ENCODE data around the gene ANAPC13. TPM values are rescaled to one million over a fixed set of nuclear protein-coding genes. Genes with fewer than 3 reads are reported as not detected.

ANAPC13 gene
- polyA plus RNA-seq, 1 donor from 2014 or later: 178 TPM

GRCh38 chr3:134441821-134442220 is 44.0 kb downstream of the ANAPC13 start:
- H4K20me1 ChIP-seq (ENCODE audit: insufficient read depth): no peaks in the 10 kb centered on the region
- no peaks in the 10 kb centered on the region for H3K36me3 ChIP-seq (ENCODE audit: insufficient read depth, low read length)
- H3K79me2 ChIP-seq (replicated peaks; ENCODE audit: insufficient read depth, low read length): no peaks in the 10 kb centered on the region
- H3K9me2 ChIP-seq (ENCODE audit: insufficient read depth, low read length): no peaks in the 10 kb centered on the region
- peaks cover 7% of the 10 kb centered on the region for H3K9me3 ChIP-seq (ENCODE audit: low read length)
- H2AFZ ChIP-seq (ENCODE audit: low read depth, low read length): no peak overlapping the region
- TF ChIP-seq MXI1 (conservative IDR thresholded peaks at IDR 0.05; ENCODE audit: poor library complexity, severe bottlenecking): no peak
- TF ChIP-seq POLR2AphosphoS5 (IDR thresholded peaks at IDR 0.05): no peak
- no peak for TF ChIP-seq SMC3 (conservative IDR thresholded peaks at IDR 0.05; ENCODE audit: poor library complexity)
- TF ChIP-seq CTCF (IDR thresholded peaks at IDR 0.05; ENCODE audit: poor library complexity, severe bottlenecking): no peak
- no peak for TF ChIP-seq RAD21 (conservative IDR thresholded peaks at IDR 0.05)
- no peak for TF ChIP-seq EZH2 (IDR thresholded peaks at IDR 0.05; ENCODE audit: borderline replicate concordance, insufficient read depth, low read length, poor library complexity, severe bottlenecking)
- TF ChIP-seq REST (IDR thresholded peaks at IDR 0.05; ENCODE audit: borderline replicate concordance): no peak
- no peak for TF ChIP-seq TAF1 (IDR thresholded peaks at IDR 0.05; ENCODE audit: low read depth)
- no peak for TF ChIP-seq EP300 (conservative IDR thresholded peaks at IDR 0.05; ENCODE audit: poor library complexity, severe bottlenecking)
- no peaks in the 10 kb centered on the region for H3F3A ChIP-seq (ENCODE audit: insufficient read depth, low read length, poor library complexity, severe bottlenecking)
- no peak overlapping the region for H3K9ac ChIP-seq (ENCODE audit: low read length)
- H3K27me3 ChIP-seq (ENCODE audit: insufficient read depth, low read depth, low read length): no peaks in the 10 kb centered on the region
- no peak overlapping the region for H3K4me2 ChIP-seq (ENCODE audit: low read length)
- no peak overlapping the region for H3K27ac ChIP-seq (ENCODE audit: low read length)
- no peak overlapping the region for H3K4me3 ChIP-seq (ENCODE audit: low read length)

DNA sequence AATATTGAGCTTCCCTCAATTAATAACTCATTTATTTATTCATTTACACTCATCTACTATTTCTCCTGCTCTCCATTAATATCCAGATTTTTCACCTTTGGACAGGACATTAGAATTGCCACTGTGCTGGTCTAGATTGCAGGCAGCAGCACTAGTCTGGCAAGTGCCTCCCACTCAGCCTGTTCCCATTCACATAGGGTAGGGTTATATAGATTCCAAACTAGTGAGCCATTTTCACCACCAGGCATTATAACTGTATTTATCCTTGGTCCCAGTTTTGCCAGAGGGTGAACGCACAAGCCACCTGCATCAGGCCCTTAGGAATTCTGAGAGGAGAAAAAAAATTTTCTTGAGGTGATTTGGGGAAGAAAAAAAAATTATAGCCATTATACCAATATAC is 44.5 kb downstream of the ANAPC13 start:
- no peaks in the 10 kb centered on the region for H4K20me1 ChIP-seq (ENCODE audit: insufficient read depth)
- H3K9me3 ChIP-seq (ENCODE audit: low read length): peaks cover 7% of the 10 kb centered on the region
- no peak overlapping the region for H3K9ac ChIP-seq (ENCODE audit: low read length)
- H3F3A ChIP-seq (ENCODE audit: insufficient read depth, low read length, poor library complexity, severe bottlenecking): no peaks in the 10 kb centered on the region
- no peak overlapping the region for H3K4me2 ChIP-seq (ENCODE audit: low read length)
- no peak overlapping the region for H3K4me3 ChIP-seq (ENCODE audit: low read length)
- no peak overlapping the region for H3K27ac ChIP-seq (ENCODE audit: low read length)
- H3K27me3 ChIP-seq (ENCODE audit: insufficient read depth, low read depth, low read length): no peaks in the 10 kb centered on the region
- H2AFZ ChIP-seq (ENCODE audit: low read depth, low read length): no peak overlapping the region
- TF ChIP-seq POLR2AphosphoS5 (IDR thresholded peaks at IDR 0.05) (no peak), MXI1 (conservative IDR thresholded peaks at IDR 0.05; ENCODE audit: poor library complexity, severe bottlenecking) (no peak), CTCF (IDR thresholded peaks at IDR 0.05; ENCODE audit: poor library complexity, severe bottlenecking) (no peak), TAF1 (IDR thresholded peaks at IDR 0.05; ENCODE audit: low read depth) (no peak), REST (IDR thresholded peaks at IDR 0.05; ENCODE audit: borderline replicate concordance) (no peak), SMC3 (conservative IDR thresholded peaks at IDR 0.05; ENCODE audit: poor library complexity) (no peak), EZH2 (IDR thresholded peaks at IDR 0.05; ENCODE audit: borderline replicate concordance, insufficient read depth, low read length, poor library complexity, severe bottlenecking) (no peak), RAD21 (conservative IDR thresholded peaks at IDR 0.05) (no peak), EP300 (conservative IDR thresholded peaks at IDR 0.05; ENCODE audit: poor library complexity, severe bottlenecking) (no peak)
- no peaks in the 10 kb centered on the region for H3K79me2 ChIP-seq (replicated peaks; ENCODE audit: insufficient read depth, low read length)
- no peaks in the 10 kb centered on the region for H3K36me3 ChIP-seq (ENCODE audit: insufficient read depth, low read length)
- H3K9me2 ChIP-seq (ENCODE audit: insufficient read depth, low read length): no peaks in the 10 kb centered on the region

Data from neural cell (in vitro differentiated cells).